Neural cell (in vitro differentiated cells): ENCODE measurements around the gene LRRC52.

Experiments
- CTCF ChIP-seq: fragments of 450-650 bp; IDR thresholded peaks from 2 replicates; pipeline ENCODE4 v1.5.1; 2014; ENCODE audit warnings: antibody characterized with exemption, mild to moderate bottlenecking, moderate library complexity; ENCODE audit not compliant: poor library complexity, severe bottlenecking
- EP300 ChIP-seq: fragments of 450-650 bp; conservative IDR thresholded peaks from 2 replicates; pipeline ENCODE4 v1.6.1; 2014; ENCODE audit warnings: antibody characterized with exemption, mild to moderate bottlenecking, moderate library complexity; ENCODE audit not compliant: poor library complexity, severe bottlenecking
- EZH2 ChIP-seq: fragments of 200-600, 300-800 bp; shearing (Covaris generic), sonication (generic); IDR thresholded peaks from 2 replicates; pipeline ENCODE4 v1.6.1; 2014; ENCODE audit warnings: antibody characterized with exemption, low read length, borderline replicate concordance, mild to moderate bottlenecking; ENCODE audit not compliant: insufficient read depth, poor library complexity, severe bottlenecking
- POLR2AphosphoS5 ChIP-seq: IDR thresholded peaks from 2 replicates; pipeline ENCODE4 v1.6.1; 2012
- SMC3 ChIP-seq: fragments of 450-650 bp; conservative IDR thresholded peaks from 2 replicates; pipeline ENCODE4 v1.6.1; 2014; ENCODE audit warnings: antibody characterized with exemption, mild to moderate bottlenecking, moderate library complexity; ENCODE audit not compliant: poor library complexity
- TAF1 ChIP-seq: IDR thresholded peaks from 2 replicates; pipeline ENCODE4 v1.6.1; 2012; ENCODE audit warnings: low read depth
- TF ChIP-seq, protein P1 (sequence below): IDR thresholded peaks from 2 replicates; pipeline ENCODE4 v1.6.1; 2012; ENCODE audit warnings: borderline replicate concordance

GRCh38 chr1:165551469-165551868, 7.7 kb downstream of the LRRC52 start:
- TF ChIP-seq CTCF (no peak), EP300 (no peak), TAF1 (no peak), EZH2 (no peak), SMC3 (no peak), POLR2AphosphoS5 (no peak)
- TF ChIP-seq, protein P1, sequence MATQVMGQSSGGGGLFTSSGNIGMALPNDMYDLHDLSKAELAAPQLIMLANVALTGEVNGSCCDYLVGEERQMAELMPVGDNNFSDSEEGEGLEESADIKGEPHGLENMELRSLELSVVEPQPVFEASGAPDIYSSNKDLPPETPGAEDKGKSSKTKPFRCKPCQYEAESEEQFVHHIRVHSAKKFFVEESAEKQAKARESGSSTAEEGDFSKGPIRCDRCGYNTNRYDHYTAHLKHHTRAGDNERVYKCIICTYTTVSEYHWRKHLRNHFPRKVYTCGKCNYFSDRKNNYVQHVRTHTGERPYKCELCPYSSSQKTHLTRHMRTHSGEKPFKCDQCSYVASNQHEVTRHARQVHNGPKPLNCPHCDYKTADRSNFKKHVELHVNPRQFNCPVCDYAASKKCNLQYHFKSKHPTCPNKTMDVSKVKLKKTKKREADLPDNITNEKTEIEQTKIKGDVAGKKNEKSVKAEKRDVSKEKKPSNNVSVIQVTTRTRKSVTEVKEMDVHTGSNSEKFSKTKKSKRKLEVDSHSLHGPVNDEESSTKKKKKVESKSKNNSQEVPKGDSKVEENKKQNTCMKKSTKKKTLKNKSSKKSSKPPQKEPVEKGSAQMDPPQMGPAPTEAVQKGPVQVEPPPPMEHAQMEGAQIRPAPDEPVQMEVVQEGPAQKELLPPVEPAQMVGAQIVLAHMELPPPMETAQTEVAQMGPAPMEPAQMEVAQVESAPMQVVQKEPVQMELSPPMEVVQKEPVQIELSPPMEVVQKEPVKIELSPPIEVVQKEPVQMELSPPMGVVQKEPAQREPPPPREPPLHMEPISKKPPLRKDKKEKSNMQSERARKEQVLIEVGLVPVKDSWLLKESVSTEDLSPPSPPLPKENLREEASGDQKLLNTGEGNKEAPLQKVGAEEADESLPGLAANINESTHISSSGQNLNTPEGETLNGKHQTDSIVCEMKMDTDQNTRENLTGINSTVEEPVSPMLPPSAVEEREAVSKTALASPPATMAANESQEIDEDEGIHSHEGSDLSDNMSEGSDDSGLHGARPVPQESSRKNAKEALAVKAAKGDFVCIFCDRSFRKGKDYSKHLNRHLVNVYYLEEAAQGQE: no peak
